HG03139 (cell line): ENCODE results near the gene CPT2.

Experiments
- ATAC-seq: cut with Tn5 transposase; IDR thresholded peaks from one replicate; pipeline ENCODE4 v1.9.1; 2021; ENCODE audit not compliant: unreplicated experiment

Gene CPT2

DNA sequence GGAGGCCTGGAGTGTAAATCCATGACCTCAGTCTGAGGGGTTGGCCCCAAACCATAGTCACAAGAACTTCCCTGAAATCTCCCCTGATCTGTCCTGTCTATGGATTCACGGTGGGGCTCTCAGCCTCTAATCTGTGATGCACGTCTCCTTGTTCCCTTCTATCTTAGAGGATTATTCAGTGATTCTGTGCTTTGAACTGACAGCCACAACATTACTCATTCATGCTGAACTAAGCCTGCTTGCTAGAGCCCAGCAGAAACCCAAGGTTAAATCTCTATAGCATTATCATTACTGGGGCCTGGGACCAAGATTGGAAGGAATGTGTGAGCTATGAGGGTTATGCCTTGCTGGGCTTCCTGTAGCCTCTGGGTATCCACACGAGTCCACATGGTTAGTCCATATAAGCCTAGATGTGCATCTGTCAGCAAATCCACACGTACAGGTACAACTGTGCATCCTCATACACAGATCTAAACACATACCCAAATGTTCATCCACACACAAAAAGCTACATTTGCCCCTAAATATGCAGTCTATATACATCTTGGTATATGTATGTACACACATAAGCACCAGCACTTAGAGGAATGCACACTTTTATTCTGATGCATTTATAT lies 64.1 kb downstream of the CPT2 start:
- ATAC-seq = no peak

DNA sequence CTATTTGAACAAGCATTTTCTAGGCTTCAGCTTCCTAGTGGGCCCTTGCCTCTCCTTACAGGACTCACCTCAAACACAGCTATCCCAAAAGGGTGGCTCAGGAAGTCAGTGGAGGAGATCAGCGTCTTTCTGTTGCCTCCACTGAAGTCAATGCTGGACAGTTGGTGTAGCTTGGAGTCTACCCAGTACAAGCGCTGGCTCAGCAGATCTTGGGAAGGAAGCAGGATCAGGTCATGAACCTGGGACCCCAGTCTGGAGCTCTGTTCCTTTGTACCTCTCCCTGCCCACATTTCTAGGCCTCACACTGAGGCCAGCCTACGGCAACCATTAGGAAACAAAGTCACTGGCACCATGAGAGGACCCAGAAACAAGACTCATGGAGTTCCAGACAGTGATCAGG lies 65.4 kb downstream of the CPT2 start:
- no peak for ATAC-seq
